ENCODE measurements around the gene CARD9. TPM values are rescaled to one million over a fixed set of nuclear protein-coding genes. Genes with fewer than 3 reads are reported as not detected.

Gene CARD9
- total RNA-seq, 4 donors from 2014 or later, result 2.5 to 6.9 (median 4.9) TPM

- no peak for DNase-seq (ENCODE audit: low spot score)
- TF ChIP-seq CTCF (IDR thresholded peaks at IDR 0.05), result no peak
- ATAC-seq (ENCODE audit: low FRiP score), result no peak
These were observed 30.2 kb downstream of the CARD9 start for GRCh38 chr9:136343121-136343883.

GRCh38 chr9:136342181-136343120 is 31.0 kb downstream of the CARD9 start:
- ATAC-seq (ENCODE audit: low FRiP score) (peak; percentile 47), DNase-seq (ENCODE audit: low spot score) (peak; percentile 69)
- TF ChIP-seq CTCF (IDR thresholded peaks at IDR 0.05), result no peak

- ATAC-seq (ENCODE audit: low FRiP score) (no peak), DNase-seq (ENCODE audit: low spot score) (no peak)
- TF ChIP-seq CTCF (IDR thresholded peaks at IDR 0.05), result no peak
These were observed 31.7 kb downstream of the CARD9 start for GRCh38 chr9:136341769-136342168.

GRCh38 chr9:136341042-136341655 is 32.3 kb downstream of the CARD9 start:
- no peak for TF ChIP-seq CTCF (IDR thresholded peaks at IDR 0.05)
- no peak for DNase-seq (ENCODE audit: low spot score)
- no peak for ATAC-seq (ENCODE audit: low FRiP score)

- no peak for TF ChIP-seq CTCF (IDR thresholded peaks at IDR 0.05)
These were observed 33.0 kb downstream of the CARD9 start for GRCh38 chr9:136340356-136341041.

GRCh38 chr9:136339958-136340310 is 33.5 kb downstream of the CARD9 start:
- ATAC-seq (ENCODE audit: low FRiP score), result no peak
- DNase-seq (ENCODE audit: low spot score), result no peak
- no peak for TF ChIP-seq CTCF (IDR thresholded peaks at IDR 0.05)

More at GRCh38 chr9:136340356-136341041, 33.0 kb downstream of the CARD9 start:
- ATAC-seq (ENCODE audit: low FRiP score), result no peak
- DNase-seq (ENCODE audit: low spot score), result no peak
